K562 (cell line): ENCODE measurements around the gene UBE2E2. TPM values are rescaled to one million over a fixed set of nuclear protein-coding genes. Genes with fewer than 3 reads are reported as not detected.

ENCODE experiments used
- CAMTA2 ChIP-seq: fragments of 250-450 bp; sonication (Bioruptor Pico); conservative IDR thresholded peaks from 2 replicates; pipeline ENCODE4 v1.5.1; 2022
- CTBP1 ChIP-seq: fragments of 450-650 bp; IDR thresholded peaks from 2 replicates; pipeline ENCODE4 v1.6.1; 2016; ENCODE audit warnings: borderline replicate concordance
- DMBX1 ChIP-seq: fragments of 250-450 bp; sonication (Bioruptor Pico); IDR thresholded peaks from 2 replicates; pipeline ENCODE4 v1.8.0; 2022; ENCODE audit warnings: inconsistent platforms, mild to moderate bottlenecking, moderate library complexity, borderline replicate concordance
- FOS ChIP-seq: IDR thresholded peaks from 3 replicates; pipeline ENCODE4 v1.6.1; 2011; ENCODE audit not compliant: insufficient read length; ENCODE audit errors: extremely low read depth
- HEY1 ChIP-seq: fragments of 250-450 bp; sonication (Bioruptor Pico); IDR thresholded peaks from 2 replicates; pipeline ENCODE4 v1.5.0; 2020; ENCODE audit warnings: mild to moderate bottlenecking, moderate library complexity, borderline replicate concordance
- HMGN3 ChIP-seq: IDR thresholded peaks from 2 replicates; pipeline ENCODE4 v1.6.1; 2011; ENCODE audit warnings: borderline replicate concordance, low read depth, mild to moderate bottlenecking, mixed read lengths, low read length; ENCODE audit not compliant: insufficient read length; ENCODE audit errors: extremely low read depth
- KDM1A ChIP-seq, 2 experiments: fragments of 450-650 bp; IDR thresholded peaks; 2 replicates each; pipeline ENCODE4 v1.6.1; 2016; ENCODE audit warnings: mild to moderate bottlenecking in 2 of 2
- NR1H2 ChIP-seq: sonication (generic); formaldehyde crosslinking; IDR thresholded peaks from 2 replicates; pipeline ENCODE4 v1.4.0; 2020; ENCODE audit warnings: mild to moderate bottlenecking, missing genetic modification reagents
- POLR2G ChIP-seq: fragments of 200-400 bp; formaldehyde crosslinking; IDR thresholded peaks from 2 replicates; pipeline ENCODE4 v1.6.1; 2017; ENCODE audit warnings: low read depth, mild to moderate bottlenecking, antibody characterized with exemption, low read length, moderate library complexity
- PPARD ChIP-seq: fragments of 250-450 bp; sonication (Bioruptor Pico); IDR thresholded peaks from 2 replicates; pipeline ENCODE4 v1.8.0; 2022; ENCODE audit warnings: inconsistent platforms, mild to moderate bottlenecking, moderate library complexity
- RHOXF2B ChIP-seq: fragments of 250-450 bp; sonication (Bioruptor Pico); conservative IDR thresholded peaks from 2 replicates; pipeline ENCODE4 v1.5.1; 2021
- SOX6 ChIP-seq: fragments of 450-650 bp; IDR thresholded peaks from 2 replicates; pipeline ENCODE4 v1.6.1; 2014; ENCODE audit warnings: mild to moderate bottlenecking
- TARDBP ChIP-seq: fragments of 450-650 bp; IDR thresholded peaks from 2 replicates; pipeline ENCODE4 v1.6.1; 2016
- ZNF146 ChIP-seq: IDR thresholded peaks from one replicate; pipeline ENCODE4 v1.6.1; 2018; ENCODE audit warnings: missing compliant biosample characterization; ENCODE audit not compliant: unreplicated experiment
- ZNF174 ChIP-seq: fragments of 250-450 bp; sonication (Bioruptor Pico); IDR thresholded peaks from 2 replicates; pipeline ENCODE4 v1.4.0; 2020; ENCODE audit warnings: mild to moderate bottlenecking
- ZNF3 ChIP-seq: fragments of 250-450 bp; sonication (Bioruptor Pico); IDR thresholded peaks from 2 replicates; pipeline ENCODE4 v1.5.0; 2021; ENCODE audit warnings: mild to moderate bottlenecking, moderate library complexity
- ZNF324 ChIP-seq: fragments of 250-450 bp; sonication (Bioruptor Pico); IDR thresholded peaks from 2 replicates; pipeline ENCODE4 v1.4.0; 2020; ENCODE audit warnings: mild to moderate bottlenecking
- ZNF75A ChIP-seq: fragments of 450-650 bp; formaldehyde crosslinking; IDR thresholded peaks from 2 replicates; pipeline ENCODE4 v1.4.0; 2020; ENCODE audit warnings: mild to moderate bottlenecking
- ZNF830 ChIP-seq: fragments of 250-450 bp; sonication (Bioruptor Pico); IDR thresholded peaks from 2 replicates; pipeline ENCODE4 v1.5.0; 2021; ENCODE audit warnings: mild to moderate bottlenecking
- ZSCAN32 ChIP-seq: fragments of 450-650 bp; formaldehyde crosslinking; IDR thresholded peaks from 2 replicates; pipeline ENCODE4 v1.4.0; 2020; ENCODE audit warnings: mild to moderate bottlenecking, moderate library complexity
- polyA plus RNA-seq, 8 experiments: library from polyadenylated mRNA; depleted of rRNA in 4 of 8; stranded (reverse) in 5 of 8; unstranded in 3 of 8; fragments of >200 nt; fragmentation: Nextera tagmentation in 2 of 8; fragmentation: Illumina TruSeq in 1 of 8; extraction: Ambion mirVana in 2 of 8; extraction: Trizol in 1 of 8; gene quantifications; 2 replicates each; pipeline versions ENCODE4 v1.2.1 to v1.2.3, GENCODE V29; 2011 to 2014; ENCODE audit warnings: inconsistent platforms in 1 of 8, missing spikeins in 1 of 8
- total RNA-seq, 7 experiments: library from RNA; depleted of rRNA in 6 of 7; stranded (reverse); fragments of >200 nt in 6 of 7; fragmentation: Illumina TruSeq in 2 of 7; extraction: Trizol in 2 of 7; gene quantifications; 2 replicates each; pipeline versions ENCODE4 v1.2.1 to v1.2.3, GENCODE V29; 2011 to 2021; ENCODE audit warnings: low replicate concordance in 1 of 7
- TF ChIP-seq, protein P1 (sequence below): fragments of 150-350 bp; conservative IDR thresholded peaks from 2 replicates; pipeline ENCODE4 v1.6.1; 2014; ENCODE audit warnings: low read length
- TF ChIP-seq, protein P2 (sequence below): sonication (generic); formaldehyde crosslinking; IDR thresholded peaks from 2 replicates; pipeline ENCODE4 v1.8.0; 2022; ENCODE audit warnings: mild to moderate bottlenecking, missing genetic modification reagents
- TF ChIP-seq, protein P3 (sequence below), 3 experiments: fragments of 200-800 bp in 1 of 3; sonication (Bioruptor generic) in 1 of 3; sonication (generic) in 1 of 3; formaldehyde crosslinking in 1 of 3; IDR thresholded peaks; 2 replicates each; pipeline versions ENCODE4 v1.6.1 to v1.8.0; 2016 to 2022; ENCODE audit warnings: mild to moderate bottlenecking in 2 of 3, missing compliant biosample characterization in 2 of 3, missing genetic modification characterization in 2 of 3, missing genetic modification reagents in 1 of 3

The UBE2E2 gene
- total and polyA plus RNA-seq, 9 of the 15 experiments (the other 6 are each of a cell fraction or from before 2014, with no cell fraction given) = 0.22 to 5.1 (median 1.9) TPM

DNA sequence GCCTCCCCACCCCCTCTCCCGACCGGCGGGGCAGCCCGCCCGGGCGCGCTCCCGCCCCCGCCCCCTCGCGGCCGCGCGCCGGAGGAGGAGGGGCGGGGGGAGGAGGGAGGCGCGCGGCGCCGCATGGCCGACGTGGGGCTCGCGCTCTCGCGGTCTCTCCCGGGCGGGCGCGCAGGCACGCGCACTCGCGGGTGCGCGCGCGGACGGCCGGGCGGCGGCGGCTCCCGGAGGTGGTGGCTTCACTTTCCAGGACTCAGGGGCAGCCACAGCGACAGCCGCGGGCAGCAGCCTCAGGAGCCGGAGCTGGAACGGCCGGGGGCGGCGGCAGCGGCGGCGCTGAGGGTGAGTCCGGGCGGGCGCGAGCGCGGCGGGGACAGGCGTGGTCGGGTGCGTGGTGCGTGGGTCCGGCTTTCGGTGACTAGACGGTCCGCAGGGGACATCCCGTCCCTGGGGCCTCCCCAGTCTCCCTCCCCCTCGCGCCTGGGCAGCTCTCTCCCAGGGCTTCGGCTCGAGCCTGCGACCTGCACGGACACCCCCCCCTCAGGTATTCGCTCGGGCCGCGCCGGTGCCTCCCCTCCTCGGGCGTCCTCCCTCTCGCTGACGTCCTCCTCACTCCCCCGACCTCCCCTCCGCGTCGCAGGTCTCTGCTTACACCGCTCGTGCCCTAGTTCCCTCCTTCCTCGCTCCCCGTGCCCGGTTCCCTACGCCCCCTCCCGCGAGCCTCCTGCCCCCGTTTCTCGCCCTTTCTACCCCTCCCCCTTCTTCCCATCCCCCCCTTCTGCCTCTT, at the start of gene UBE2E2 (continued):
- TF ChIP-seq ZNF830 (CRISPR knock-in tag) = no peak
- no peak for TF ChIP-seq FOS
- TF ChIP-seq ZNF3 (CRISPR knock-in tag) = no peak
- no peak for TF ChIP-seq ZNF174 (CRISPR knock-in tag)
- no peak for TF ChIP-seq ZNF146
- TF ChIP-seq RHOXF2B (CRISPR knock-in tag) = no peak
- peak in 1 of 2 experiments; percentile 67; a peak in 1 of 4 replicates for TF ChIP-seq KDM1A (IDR thresholded peaks at IDR 0.05)
- TF ChIP-seq, protein P1, sequence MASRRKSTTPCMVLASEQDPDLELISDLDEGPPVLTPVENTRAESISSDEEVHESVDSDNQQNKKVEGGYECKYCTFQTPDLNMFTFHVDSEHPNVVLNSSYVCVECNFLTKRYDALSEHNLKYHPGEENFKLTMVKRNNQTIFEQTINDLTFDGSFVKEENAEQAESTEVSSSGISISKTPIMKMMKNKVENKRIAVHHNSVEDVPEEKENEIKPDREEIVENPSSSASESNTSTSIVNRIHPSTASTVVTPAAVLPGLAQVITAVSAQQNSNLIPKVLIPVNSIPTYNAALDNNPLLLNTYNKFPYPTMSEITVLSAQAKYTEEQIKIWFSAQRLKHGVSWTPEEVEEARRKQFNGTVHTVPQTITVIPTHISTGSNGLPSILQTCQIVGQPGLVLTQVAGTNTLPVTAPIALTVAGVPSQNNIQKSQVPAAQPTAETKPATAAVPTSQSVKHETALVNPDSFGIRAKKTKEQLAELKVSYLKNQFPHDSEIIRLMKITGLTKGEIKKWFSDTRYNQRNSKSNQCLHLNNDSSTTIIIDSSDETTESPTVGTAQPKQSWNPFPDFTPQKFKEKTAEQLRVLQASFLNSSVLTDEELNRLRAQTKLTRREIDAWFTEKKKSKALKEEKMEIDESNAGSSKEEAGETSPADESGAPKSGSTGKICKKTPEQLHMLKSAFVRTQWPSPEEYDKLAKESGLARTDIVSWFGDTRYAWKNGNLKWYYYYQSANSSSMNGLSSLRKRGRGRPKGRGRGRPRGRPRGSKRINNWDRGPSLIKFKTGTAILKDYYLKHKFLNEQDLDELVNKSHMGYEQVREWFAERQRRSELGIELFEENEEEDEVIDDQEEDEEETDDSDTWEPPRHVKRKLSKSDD = no peak
- TF ChIP-seq POLR2G = peak; percentile 75
- TF ChIP-seq ZNF75A (CRISPR knock-in tag) = no peak
- TF ChIP-seq, protein P2, sequence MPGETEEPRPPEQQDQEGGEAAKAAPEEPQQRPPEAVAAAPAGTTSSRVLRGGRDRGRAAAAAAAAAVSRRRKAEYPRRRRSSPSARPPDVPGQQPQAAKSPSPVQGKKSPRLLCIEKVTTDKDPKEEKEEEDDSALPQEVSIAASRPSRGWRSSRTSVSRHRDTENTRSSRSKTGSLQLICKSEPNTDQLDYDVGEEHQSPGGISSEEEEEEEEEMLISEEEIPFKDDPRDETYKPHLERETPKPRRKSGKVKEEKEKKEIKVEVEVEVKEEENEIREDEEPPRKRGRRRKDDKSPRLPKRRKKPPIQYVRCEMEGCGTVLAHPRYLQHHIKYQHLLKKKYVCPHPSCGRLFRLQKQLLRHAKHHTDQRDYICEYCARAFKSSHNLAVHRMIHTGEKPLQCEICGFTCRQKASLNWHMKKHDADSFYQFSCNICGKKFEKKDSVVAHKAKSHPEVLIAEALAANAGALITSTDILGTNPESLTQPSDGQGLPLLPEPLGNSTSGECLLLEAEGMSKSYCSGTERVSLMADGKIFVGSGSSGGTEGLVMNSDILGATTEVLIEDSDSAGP = no peak
- TF ChIP-seq HMGN3 = peak; percentile 32
- TF ChIP-seq NR1H2 (CRISPR knock-in tag) = no peak
- no peak for TF ChIP-seq PPARD
- no peak for TF ChIP-seq ZSCAN32 (CRISPR knock-in tag)
- TF ChIP-seq ZNF324 (CRISPR knock-in tag) = no peak
- TF ChIP-seq SOX6 = no peak
- TF ChIP-seq, protein P3, sequence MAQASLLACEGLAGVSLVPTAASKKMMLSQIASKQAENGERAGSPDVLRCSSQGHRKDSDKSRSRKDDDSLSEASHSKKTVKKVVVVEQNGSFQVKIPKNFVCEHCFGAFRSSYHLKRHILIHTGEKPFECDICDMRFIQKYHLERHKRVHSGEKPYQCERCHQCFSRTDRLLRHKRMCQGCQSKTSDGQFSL (CRISPR knock-in tag; IDR thresholded peaks at IDR 0.05) = no peak
- TF ChIP-seq, protein P3 (tag; IDR thresholded peaks at IDR 0.05) = peak in 1 of 2 experiments; percentile 52; a peak in 1 of 4 replicates
- no peak for TF ChIP-seq HEY1 (CRISPR knock-in tag)
- TF ChIP-seq TARDBP = no peak
- TF ChIP-seq CAMTA2 (CRISPR knock-in tag) = no peak
- no peak for TF ChIP-seq CTBP1
- TF ChIP-seq DMBX1 (CRISPR knock-in tag) = peak; percentile 91; the same call in 1 of the 2 replicates
